SJSA1 (cell line): ENCODE measurements around the gene SLC35G6. TPM values are rescaled to one million over a fixed set of nuclear protein-coding genes. Genes with fewer than 3 reads are reported as not detected.
"Not testable (repeated sequence)": the region's sequence is repeated elsewhere in the genome, so short reads cannot be mapped to it uniquely, and the experiment has no call there.

Experiments
- DNase-seq, 2 experiments: peaks; one replicate each; pipeline ENCODE4 v3.0.0-alpha.2; 2015 to 2020; ENCODE audit warnings: low spot score in 2 of 2, low read depth in 1 of 2
- H3K27ac ChIP-seq: fragments of 250-450 bp; sonication (Bioruptor Pico); 2 replicates; pipeline ENCODE4 v1.5.1; 2020; ENCODE audit warnings: mild to moderate bottlenecking, moderate library complexity
- H3K27me3 ChIP-seq: fragments of 250-450 bp; sonication (Bioruptor Pico); replicated peaks from 2 replicates; pipeline ENCODE4 v1.5.1; 2020; ENCODE audit warnings: mild to moderate bottlenecking, moderate library complexity
- H3K36me3 ChIP-seq: fragments of 250-450 bp; sonication (Bioruptor Pico); 2 replicates; pipeline ENCODE4 v1.5.1; 2020; ENCODE audit warnings: mild to moderate bottlenecking
- H3K4me1 ChIP-seq: fragments of 250-450 bp; sonication (Bioruptor Pico); replicated peaks from 2 replicates; pipeline ENCODE4 v1.6.1; 2021; ENCODE audit warnings: mild to moderate bottlenecking
- H3K4me3 ChIP-seq: fragments of 250-450 bp; sonication (Bioruptor Pico); 2 replicates; pipeline ENCODE4 v1.5.1; 2020; ENCODE audit warnings: mild to moderate bottlenecking
- H3K9me3 ChIP-seq: fragments of 250-450 bp; sonication (Bioruptor Pico); replicated peaks from 2 replicates; pipeline ENCODE4 v1.5.1; 2020; ENCODE audit warnings: mild to moderate bottlenecking
- total RNA-seq: library from RNA; depleted of rRNA; stranded (reverse); fragments of >200 nt; shearing (Covaris generic); gene quantifications from 2 replicates; pipeline ENCODE4 v1.2.3, GENCODE V29; 2014

SLC35G6 gene
- total RNA-seq, 1 experiment from 2014 or later: not detected

- DNase-seq: no peak
- Histone ChIP-seq H3K27ac (no peak overlapping the region), H3K9me3 (no peaks in the 10 kb centered on the region), H3K4me1 (no peaks in the 10 kb centered on the region), H3K4me3 (no peak overlapping the region), H3K27me3 (no peaks in the 10 kb centered on the region), H3K36me3 (peaks cover 48% of the 10 kb centered on the region)
Observed at GRCh38 chr17:7466639-7467341, 14.5 kb upstream of the SLC35G6 start.

- Histone ChIP-seq H3K4me3 (no peak overlapping the region), H3K4me1 (no peaks in the 10 kb centered on the region), H3K27ac (no peak overlapping the region), H3K27me3 (no peaks in the 10 kb centered on the region), H3K36me3 (peaks cover 48% of the 10 kb centered on the region), H3K9me3 (no peaks in the 10 kb centered on the region)
- no peak for DNase-seq
Observed at GRCh38 chr17:7467498-7467897, 13.7 kb upstream of the SLC35G6 start.

GRCh38 chr17:7468290-7468689, 13.0 kb upstream of the SLC35G6 start:
- Histone ChIP-seq H3K36me3 (peaks cover 40% of the 10 kb centered on the region), H3K27ac (no peak overlapping the region), H3K27me3 (no peaks in the 10 kb centered on the region), H3K4me1 (no peaks in the 10 kb centered on the region), H3K4me3 (no peak overlapping the region), H3K9me3 (no peaks in the 10 kb centered on the region)
- no peak for DNase-seq

DNA sequence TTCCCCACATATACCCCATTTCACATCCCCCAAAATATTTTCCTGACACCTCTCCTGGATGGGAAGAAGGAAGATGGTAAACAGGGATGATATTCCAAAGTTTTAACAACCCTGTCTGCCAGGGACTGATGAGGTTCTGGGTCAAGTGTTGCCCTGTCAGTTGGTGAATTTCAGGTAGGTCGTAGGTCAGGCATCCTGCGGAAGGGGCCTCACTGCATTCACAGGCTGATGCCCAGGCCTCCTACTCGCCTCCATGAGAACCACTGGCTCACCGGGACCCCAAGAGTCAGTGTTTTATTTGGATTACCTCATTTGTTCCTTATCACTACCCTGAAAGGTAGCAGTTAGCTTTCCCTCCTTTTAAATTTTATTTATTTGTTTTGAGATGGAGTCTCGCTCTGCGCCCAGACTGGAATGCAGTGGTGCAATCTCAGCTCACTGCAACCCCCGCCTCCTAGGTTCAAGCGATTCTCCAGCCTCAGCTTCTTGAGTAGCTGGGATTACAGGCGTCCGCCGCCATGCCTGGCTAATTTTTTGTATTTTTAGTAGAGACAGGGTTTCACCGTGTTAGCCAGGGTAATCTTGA, 12.3 kb upstream of the SLC35G6 start:
- peaks cover 34% of the 10 kb centered on the region for H3K36me3 ChIP-seq
- no peak overlapping the region for H3K27ac ChIP-seq
- H3K4me1 ChIP-seq: no peaks in the 10 kb centered on the region
- no peak for DNase-seq
- no peaks in the 10 kb centered on the region for H3K9me3 ChIP-seq
- no peaks in the 10 kb centered on the region for H3K27me3 ChIP-seq
- no peak overlapping the region for H3K4me3 ChIP-seq

DNA sequence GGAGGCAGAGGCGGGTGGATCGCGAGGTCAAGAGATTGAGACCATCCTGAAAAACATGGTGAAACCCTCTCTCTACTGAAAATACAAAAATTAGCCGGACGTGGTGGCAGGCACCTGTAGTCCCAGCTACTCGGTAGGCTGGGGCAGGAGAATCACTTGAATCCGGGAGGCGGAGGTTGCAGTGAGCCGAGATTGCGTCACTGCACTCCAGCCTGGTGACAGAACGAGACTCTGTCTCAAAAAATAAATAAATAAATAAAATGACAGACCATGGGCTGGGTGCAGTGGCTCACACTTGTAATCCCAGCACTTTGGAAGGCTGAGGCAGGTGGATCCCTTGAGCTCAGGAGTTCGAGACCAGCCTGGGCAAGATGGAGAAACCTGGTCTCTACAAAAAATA, 11.4 kb upstream of the SLC35G6 start:
- H3K27ac ChIP-seq, H3K4me3 ChIP-seq, H3K4me1 ChIP-seq, H3K9me3 ChIP-seq, H3K27me3 ChIP-seq, DNase-seq: not testable (repeated sequence)
- H3K36me3 ChIP-seq: peaks cover 31% of the 10 kb centered on the region

DNA sequence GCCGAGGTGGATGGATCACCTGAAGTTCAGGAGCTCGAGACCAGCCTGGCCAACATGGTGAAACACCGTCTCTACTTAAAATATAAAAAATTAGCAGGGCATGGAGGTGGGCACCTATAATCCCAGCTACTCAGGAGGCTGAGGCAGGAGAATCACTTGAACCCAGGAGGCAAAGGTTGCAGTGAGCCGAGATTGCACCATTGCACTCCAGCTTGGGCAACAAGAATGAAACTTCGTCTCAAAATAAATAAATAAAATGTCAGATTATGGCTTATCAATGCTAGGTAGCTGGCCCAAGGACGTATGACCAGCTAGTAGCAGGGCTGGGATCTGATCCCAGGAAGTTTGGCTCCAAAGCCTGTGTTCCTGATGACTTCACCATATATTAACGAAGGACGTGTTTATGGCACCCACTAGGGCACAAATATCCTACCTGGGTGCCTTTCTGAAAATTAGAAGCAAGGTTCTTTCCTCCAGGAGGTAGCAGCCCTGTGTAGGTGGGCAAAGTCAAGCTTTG, 10.7 kb upstream of the SLC35G6 start:
- H3K27me3 ChIP-seq, H3K4me1 ChIP-seq, H3K9me3 ChIP-seq, H3K4me3 ChIP-seq, H3K27ac ChIP-seq, DNase-seq: not testable (repeated sequence)
- H3K36me3 ChIP-seq: peaks cover 30% of the 10 kb centered on the region

GRCh38 chr17:7471729-7472128, 9.5 kb upstream of the SLC35G6 start:
- Histone ChIP-seq H3K4me1 (peaks cover 9% of the 10 kb centered on the region), H3K27ac (no peak overlapping the region), H3K4me3 (no peak overlapping the region), H3K36me3 (peaks cover 21% of the 10 kb centered on the region), H3K27me3 (no peaks in the 10 kb centered on the region), H3K9me3 (no peaks in the 10 kb centered on the region)
- DNase-seq: no peak

DNA sequence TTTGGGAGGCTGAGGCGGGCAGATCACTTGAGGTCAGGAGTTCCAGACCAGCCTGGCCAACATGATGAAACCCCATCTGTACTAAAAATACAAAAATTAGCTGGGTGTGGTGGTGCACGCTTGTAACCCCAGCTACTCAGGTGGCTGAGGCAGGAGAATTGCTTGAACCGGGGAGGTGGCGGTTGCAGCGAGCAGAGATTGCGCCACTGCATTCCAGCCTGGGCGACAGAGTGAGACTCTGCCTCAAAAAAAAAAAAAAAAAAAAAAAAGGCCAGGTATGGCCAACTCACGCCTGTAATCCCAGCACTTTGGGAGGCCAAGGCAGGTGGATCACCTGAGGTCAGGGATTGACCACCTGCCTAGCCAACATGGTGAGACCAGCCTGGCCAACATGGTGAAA, 6.5 kb upstream of the SLC35G6 start:
- Histone ChIP-seq H3K4me1 (peaks cover 32% of the 10 kb centered on the region), H3K36me3 (peaks cover 16% of the 10 kb centered on the region)
- H3K27ac ChIP-seq, DNase-seq, H3K9me3 ChIP-seq, H3K4me3 ChIP-seq, H3K27me3 ChIP-seq: not testable (repeated sequence)

DNA sequence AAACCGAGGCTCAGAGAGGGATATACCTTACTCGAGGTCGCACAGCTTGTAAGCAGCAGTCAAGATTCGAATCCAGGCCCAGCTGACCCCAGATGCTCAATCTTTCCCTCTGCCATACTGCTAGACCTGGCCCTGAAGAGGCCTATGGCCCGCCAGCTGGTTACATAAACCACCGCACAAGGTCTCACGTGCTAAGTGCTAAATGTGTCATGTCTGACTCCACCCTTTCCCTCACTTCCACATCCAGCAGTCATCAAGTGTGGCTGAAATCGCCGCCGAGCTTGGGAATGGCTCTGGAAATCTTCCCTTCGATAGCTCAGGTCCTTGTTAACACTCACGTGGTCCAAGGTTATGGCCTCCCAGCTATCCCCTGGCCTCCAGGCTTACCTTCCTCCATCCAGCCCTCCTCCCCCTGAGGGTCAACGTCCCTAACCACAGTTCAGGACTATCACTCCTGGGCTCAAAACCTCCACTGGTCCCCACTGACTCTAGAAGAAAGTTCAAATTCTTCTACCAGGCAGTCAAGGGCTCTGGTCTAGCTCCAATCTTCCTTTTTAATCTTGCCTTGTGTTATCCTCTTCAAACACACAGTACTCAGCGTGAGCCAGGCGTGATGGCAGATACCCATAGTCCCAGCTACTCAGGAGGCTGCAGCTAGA, 5.4 kb upstream of the SLC35G6 start:
- DNase-seq: no peak
- no peaks in the 10 kb centered on the region for H3K27me3 ChIP-seq
- H3K4me3 ChIP-seq: no peak overlapping the region
- H3K36me3 ChIP-seq: peaks cover 13% of the 10 kb centered on the region
- no peak overlapping the region for H3K27ac ChIP-seq
- no peaks in the 10 kb centered on the region for H3K9me3 ChIP-seq
- peaks cover 44% of the 10 kb centered on the region for H3K4me1 ChIP-seq

DNA sequence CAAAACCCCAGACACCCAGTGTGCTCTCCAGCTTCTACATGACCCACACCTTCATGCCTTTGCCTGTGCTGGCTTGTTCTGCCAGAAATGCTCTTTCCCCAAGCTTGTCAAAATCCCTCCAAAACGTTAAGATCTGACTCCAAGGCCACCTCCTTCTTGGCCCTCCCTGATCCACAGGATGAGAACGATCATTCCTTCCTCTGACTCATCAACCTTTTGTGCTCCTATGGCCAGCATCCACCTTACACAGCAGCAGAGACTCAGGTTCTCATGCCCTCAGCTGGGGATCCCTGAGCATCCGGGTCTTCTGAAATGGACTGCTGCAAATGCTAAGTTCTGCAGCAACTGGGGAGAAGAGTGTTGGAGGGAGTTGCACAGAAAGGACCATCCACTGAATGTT, 4.8 kb upstream of the SLC35G6 start:
- Histone ChIP-seq H3K4me1 (peaks cover 47% of the 10 kb centered on the region), H3K27me3 (no peaks in the 10 kb centered on the region), H3K27ac (no peak overlapping the region), H3K9me3 (no peaks in the 10 kb centered on the region), H3K36me3 (peaks cover 10% of the 10 kb centered on the region), H3K4me3 (no peak overlapping the region)
- peak in 1 of 2 experiments; percentile 23 for DNase-seq

DNA sequence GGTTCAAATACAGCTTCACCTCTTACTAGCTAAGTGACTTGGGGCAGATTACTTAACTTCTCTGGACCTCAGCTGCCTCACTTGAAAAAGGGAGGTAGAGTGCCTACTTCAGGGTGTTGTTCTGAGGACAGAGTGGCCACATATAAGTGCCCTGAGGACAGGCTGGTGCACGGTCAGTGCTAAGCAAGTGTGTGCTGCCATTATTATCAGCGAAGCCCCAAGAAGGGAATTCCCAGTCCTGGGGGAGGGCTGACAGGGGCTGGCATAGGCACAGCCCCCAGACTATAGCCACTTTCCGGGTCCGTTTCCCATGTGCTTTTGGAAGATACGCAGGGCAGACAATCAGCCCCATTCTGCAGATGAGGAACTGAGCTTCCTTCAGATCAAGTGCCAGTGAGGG, 4.3 kb upstream of the SLC35G6 start:
- Histone ChIP-seq H3K4me1 (peaks cover 47% of the 10 kb centered on the region), H3K36me3 (peaks cover 9% of the 10 kb centered on the region), H3K9me3 (no peaks in the 10 kb centered on the region), H3K4me3 (no peak overlapping the region; the same call in 1 of the 2 replicates), H3K27me3 (no peaks in the 10 kb centered on the region), H3K27ac (peak overlapping the region; percentile 96; the same call in 1 of the 2 replicates)
- DNase-seq: no peak

GRCh38 chr17:7477392-7478275, 3.6 kb upstream of the SLC35G6 start:
- H3K27ac ChIP-seq: peak overlapping the region; percentile 96

More at GRCh38 chr17:7477392-7478275, 3.6 kb upstream of the SLC35G6 start:
- H3K4me1 ChIP-seq: peaks cover 47% of the 10 kb centered on the region
- H3K27me3 ChIP-seq: no peaks in the 10 kb centered on the region
- H3K36me3 ChIP-seq: peaks cover 9% of the 10 kb centered on the region
- peak; percentile 81 to 86 for DNase-seq
- H3K9me3 ChIP-seq: no peaks in the 10 kb centered on the region
- peak overlapping the region; percentile 95 for H3K4me3 ChIP-seq
